DMS79 (cell line): ENCODE measurements around the gene MAP3K5.

Source experiments
- DNase-seq: peaks from one replicate; lab custom pipeline; 2025; lab: John Stamatoyannopoulos, UW

Gene MAP3K5

GRCh38 chr6:136685540-136686108 lies 106.7 kb downstream of the MAP3K5 start:
- no peak for DNase-seq

- no peak for DNase-seq
Observed at GRCh38 chr6:136684466-136684865, 107.8 kb downstream of the MAP3K5 start.

DNA sequence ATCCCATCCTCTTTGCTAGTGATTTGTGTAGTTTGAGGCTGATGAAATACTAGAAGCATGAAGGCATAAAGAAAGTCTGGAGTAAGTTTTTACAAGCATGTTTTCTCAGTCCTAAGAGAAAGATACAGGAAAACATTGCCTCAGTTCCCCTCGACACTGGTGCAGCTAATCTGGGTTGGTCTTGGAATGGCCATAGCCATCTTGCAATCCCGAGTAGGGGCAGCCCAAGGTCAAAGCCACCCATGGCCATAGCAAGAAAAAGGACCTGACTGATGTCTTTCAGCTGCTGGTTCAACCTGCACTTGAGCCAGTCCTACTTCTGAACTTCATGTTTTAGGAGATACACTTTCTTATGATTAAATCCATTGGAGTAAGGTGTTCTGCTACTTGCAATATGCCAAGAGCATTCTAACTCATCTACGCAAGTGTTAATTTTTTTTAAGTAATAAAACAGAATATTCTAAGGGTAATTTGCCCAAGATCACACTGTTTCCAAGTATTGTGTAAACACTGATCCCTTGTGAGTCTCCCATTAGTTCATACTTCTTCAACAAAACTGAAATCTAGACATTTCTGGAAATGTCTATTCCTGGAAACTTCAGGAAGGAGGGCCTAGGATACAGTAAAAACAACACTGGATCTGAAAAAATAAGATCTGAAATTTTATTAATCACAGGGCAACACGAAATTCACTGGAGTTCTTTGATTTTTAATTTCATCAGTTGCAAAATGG lies 108.9 kb downstream of the MAP3K5 start:
- no peak for DNase-seq

DNA sequence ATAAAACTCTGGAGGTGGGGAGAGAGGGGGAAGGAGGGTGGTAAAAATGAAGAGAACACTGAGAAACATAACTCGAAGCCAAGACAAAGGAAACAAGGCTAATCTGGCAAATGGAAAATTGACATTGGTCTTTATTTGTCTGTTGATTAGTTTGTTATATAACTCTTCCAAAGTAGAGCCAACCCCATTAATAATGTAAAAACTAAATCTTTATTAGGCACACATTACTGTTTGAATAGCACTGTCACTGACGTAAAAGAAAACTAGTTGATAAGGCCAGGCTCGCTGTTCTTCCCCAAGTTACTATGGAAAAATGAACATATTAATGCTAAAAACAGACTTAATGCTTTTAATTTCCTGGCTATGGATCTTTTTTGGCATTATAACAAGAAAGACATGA lies 110.0 kb downstream of the MAP3K5 start:
- no peak for DNase-seq

DNA sequence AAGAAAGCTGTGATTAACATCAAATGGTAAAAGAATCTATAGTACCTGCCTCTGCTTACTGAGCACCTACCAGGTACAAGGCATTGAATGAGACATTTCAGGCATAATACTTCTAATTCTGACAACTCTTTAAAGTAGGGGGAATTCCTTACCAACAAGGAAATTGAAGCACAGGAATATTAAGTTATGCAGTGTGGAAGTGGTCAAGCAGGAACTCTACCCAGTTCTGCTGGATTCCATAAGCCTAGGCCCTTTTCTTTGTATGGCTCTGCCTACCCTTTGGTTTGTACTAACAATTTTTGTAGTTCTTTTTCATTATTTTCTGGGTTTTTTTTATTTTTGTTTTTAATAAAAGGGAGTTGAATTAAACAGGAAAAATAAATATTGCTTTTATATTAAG lies 114.5 kb downstream of the MAP3K5 start:
- DNase-seq = no peak

DNA sequence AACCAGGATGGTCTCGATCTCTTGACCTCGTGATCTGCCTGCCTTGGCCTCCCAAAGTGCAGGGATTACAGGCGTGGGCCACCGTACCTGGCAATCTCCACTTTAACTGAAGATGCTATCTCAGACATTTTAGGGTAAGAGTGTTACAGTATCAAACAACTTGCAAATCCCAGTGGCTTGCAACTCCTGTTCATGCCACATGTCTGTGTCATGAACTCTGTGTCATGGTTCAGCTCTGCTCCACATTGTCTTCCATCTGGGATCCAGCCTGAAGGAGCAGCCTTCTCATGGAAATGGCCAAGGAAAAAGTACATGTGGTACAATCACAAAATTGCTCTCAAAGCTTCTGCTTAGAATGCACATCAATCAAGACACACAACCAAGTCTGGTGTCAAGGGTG lies 114.9 kb downstream of the MAP3K5 start:
- DNase-seq = no peak

DNA sequence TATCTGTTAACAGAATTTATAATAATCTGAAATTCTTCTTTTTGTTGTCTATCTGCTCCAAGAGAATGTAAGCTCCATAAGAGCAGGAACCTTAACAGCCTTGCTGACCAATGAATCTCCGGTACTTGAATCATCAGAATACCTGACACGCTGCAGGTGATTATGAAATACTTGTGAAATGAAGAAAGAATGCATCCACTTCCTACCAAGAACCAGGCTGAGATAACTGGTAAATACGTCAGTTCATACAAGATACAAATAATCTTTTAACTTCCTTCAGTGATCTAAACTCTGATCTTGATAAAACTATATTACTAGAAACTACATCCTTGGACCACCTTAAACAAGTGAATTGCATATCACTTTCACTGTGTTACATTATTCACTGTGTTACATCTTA lies 116.2 kb downstream of the MAP3K5 start:
- DNase-seq = no peak

DNA sequence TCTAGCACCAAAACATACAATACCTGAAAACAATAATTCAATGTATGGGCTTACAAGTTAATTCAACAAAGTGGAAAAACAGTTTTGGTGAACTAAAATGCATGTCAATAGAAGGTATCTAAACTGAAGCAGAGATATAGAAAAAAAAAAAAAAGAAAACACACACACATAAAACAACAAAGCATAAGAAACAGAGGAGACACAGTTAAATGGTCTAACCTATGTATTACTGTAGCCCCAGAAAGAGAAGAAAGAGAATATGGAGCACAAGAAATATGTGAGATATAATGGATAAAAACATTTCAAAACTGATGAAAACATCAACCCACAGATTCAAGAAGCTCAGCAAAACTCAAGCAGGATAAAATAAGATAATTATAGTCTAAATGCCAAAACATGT lies 118.7 kb downstream of the MAP3K5 start:
- DNase-seq = no peak

DNA sequence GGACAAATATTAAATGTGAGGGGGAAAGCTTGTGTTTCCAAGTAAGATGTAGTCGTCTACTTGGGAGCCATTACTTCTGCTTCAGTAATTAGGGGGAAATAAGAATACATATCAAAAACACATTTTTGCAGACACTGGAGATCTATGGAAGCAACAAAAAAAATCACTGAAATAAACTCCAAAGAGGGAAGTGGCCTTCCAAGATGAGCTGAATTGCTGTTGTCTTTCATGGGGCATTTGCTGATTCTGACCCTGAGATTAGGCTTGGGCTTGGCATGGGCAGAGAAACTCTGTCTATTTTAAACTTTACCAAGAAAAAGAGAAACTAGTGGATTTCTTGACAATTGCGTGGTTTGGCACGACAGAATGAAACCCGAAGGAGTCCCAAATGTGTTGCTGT lies 120.1 kb downstream of the MAP3K5 start:
- no peak for DNase-seq

DNA sequence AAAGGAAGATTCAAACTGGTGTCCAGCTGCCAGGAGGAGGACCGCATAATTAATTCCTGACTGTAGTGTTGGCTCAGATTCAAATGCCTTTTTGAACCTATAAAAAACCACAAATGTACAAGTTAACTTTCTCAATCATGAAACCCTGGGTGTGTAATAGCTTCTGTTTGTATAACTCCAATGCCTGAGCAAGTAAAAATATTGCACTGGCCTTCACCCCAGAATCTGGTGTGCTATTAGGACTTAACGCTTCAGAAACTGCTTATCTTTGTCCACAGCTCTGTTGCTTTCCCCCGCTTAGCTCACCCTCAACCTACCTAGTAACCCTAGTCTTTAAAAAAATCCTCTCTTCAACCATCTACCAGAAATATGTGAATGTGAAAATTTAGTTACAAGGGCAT lies 123.0 kb downstream of the MAP3K5 start:
- no peak for DNase-seq

DNA sequence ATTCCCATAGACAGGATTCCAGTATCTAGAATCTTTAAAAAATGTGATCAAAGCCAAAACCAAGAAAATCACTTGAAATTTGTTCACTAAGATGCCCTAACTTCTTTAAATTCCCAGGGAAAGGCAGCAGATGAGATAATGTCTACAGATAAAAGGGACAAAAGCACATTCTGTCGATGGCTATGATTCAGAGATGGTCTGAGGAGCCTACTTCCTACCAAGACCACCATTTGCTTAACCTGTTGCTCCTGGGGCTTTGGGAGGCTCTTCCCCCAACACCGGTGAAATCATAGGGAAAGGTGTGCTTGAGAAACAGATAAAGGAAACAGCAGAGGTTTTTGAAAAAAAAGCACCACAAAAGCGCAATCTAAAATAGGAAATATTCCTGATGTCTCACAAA lies 123.7 kb downstream of the MAP3K5 start:
- DNase-seq = no peak

GRCh38 chr6:136666041-136666440 lies 126.2 kb downstream of the MAP3K5 start:
- DNase-seq = peak; percentile 57

- no peak for DNase-seq
Observed at GRCh38 chr6:136662347-136663237, 129.7 kb downstream of the MAP3K5 start.

DNA sequence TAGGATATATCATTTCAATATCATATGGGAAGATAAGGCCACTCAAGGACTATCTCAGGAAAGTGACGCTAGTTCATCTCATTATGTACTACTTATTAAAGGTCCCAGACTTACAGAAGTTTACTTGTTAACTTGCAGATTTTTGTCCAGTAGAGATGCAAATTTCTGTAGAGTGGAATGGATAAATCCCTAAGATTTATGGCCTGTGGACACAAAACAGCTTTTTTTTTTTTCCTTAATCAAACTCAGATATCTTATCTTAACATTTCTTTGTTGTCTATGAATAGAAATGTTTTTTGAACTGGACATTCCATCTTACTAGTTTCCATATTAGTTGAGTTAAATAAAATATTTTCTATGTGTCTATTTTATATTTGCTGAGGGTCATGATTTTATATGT lies 131.6 kb downstream of the MAP3K5 start:
- DNase-seq = no peak

DNA sequence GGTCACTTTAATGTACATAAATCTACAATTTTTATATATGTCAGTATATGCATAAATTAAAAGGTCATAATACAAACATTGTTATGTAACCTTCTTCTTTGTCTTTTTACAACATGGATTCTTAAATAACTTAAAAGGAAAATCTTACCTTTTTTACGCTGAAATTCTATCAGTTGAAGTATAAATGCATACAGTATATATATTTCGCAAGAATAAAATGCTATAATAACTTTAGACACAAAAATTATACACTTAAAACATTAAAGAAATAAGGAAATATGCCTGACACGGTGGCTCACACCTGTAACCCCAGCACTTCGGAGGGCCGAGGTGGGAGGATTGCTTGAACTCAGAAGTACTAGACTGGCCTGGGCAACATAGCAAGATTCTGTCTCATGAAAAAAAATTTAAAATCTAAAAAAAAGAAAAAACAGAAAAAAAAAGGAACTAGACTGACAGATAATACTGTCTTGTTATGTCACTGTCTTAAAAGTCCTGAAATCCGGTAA lies 132.2 kb downstream of the MAP3K5 start:
- DNase-seq = no peak

- DNase-seq = no peak
Observed at GRCh38 chr6:136658711-136659110, 133.6 kb downstream of the MAP3K5 start.

DNA sequence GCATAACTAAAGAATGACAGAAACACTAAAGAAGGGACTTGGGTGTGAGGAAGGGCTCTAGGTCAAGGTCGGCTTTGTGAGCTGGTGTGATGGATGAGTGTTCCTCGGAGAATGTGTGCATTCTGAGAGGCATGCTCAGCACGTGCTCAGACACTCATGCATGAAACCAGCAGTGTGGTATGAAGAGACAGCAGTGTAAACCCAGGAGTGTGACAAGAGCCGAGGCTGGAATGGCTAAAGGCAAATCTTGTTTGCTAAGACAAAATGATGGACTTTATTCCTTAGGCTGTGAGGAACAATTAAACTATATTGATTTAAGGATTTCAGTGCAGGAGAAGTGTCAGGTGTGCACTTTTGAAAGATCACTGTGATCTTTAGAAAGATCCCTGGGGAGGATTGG lies 134.6 kb downstream of the MAP3K5 start:
- no peak for DNase-seq

- no peak for DNase-seq
Observed at GRCh38 chr6:136656121-136656520, 136.2 kb downstream of the MAP3K5 start.

- peak; percentile 90 for DNase-seq
Observed at GRCh38 chr6:136655239-136656014, 136.8 kb downstream of the MAP3K5 start.

GRCh38 chr6:136654086-136654485 lies 138.2 kb downstream of the MAP3K5 start:
- no peak for DNase-seq

DNA sequence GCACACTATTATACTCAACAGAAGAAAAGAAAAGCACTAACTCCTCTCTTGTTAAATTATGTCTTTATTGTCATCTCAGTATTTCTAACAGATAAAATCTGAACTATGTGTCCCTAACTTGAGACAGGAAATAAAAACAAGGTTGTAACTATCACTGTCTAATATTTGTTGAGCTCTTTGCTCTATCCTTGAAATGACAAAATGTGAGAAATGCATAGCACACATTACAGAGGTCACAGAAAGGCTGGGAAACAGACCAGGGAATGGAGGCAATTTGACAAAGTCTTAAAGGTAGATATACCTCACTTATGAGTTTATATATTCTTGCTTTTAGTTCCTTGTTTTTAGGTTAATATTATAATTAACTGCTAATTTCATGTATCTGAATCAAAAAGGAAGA lies 139.6 kb downstream of the MAP3K5 start:
- DNase-seq = no peak

DNA sequence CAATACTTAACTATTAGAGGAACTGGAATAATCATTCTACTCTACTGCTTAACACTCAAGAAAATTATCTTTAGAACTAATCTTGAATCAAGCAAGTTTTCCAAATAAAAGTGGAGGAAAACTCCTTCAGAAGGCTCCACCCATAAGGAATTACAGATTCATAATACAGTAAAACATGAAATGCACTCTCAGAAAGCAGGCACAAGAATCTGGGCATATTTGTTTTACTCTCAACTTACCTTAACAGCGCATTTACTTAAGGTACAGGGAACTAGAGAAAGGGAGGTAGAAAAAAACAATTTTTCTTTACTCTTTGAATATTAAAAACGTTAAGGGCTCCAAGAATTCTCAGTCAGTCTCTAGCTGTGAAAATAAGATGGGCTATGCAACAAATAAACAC lies 140.3 kb downstream of the MAP3K5 start:
- no peak for DNase-seq
